Measurements from ENCODE around the gene ARID4B.
"Not testable (repeated sequence)": the region's sequence is repeated elsewhere in the genome, so short reads cannot be mapped to it uniquely, and the experiment has no call there.

ARID4B gene

GRCh38 chr1:235366286-235366685 lies 38.3 kb upstream of the ARID4B start:
- DNase-seq (ENCODE audit: low read depth): peak; percentile 12
- no peak overlapping the region for H3K4me3 ChIP-seq (ENCODE audit: low read depth, low read length)
- TF ChIP-seq MYC (IDR thresholded peaks at IDR 0.05; ENCODE audit: low read depth, low read length) (no peak), MAX (IDR thresholded peaks at IDR 0.05; ENCODE audit: low read depth, low read length) (no peak), POLR2A (IDR thresholded peaks at IDR 0.05; ENCODE audit: extremely low read depth, insufficient read length) (no peak), CTCF (IDR thresholded peaks at IDR 0.05; ENCODE audit: low read depth, low read length) (no peak)

- DNase-seq (ENCODE audit: low read depth); H3K4me3 ChIP-seq (ENCODE audit: low read depth, low read length): not testable (repeated sequence)
Measured at GRCh38 chr1:235364189-235364588, 36.2 kb upstream of the ARID4B start.

- no peak for TF ChIP-seq POLR2A (IDR thresholded peaks at IDR 0.05; ENCODE audit: extremely low read depth, insufficient read length)
- DNase-seq (ENCODE audit: low read depth): no peak
Measured at GRCh38 chr1:235358899-235359298, 30.9 kb upstream of the ARID4B start.

GRCh38 chr1:235357485-235358373 lies 29.8 kb upstream of the ARID4B start:
- no peak overlapping the region for H3K4me3 ChIP-seq (ENCODE audit: low read depth, low read length)
- TF ChIP-seq MYC (IDR thresholded peaks at IDR 0.05; ENCODE audit: low read depth, low read length) (no peak), CTCF (IDR thresholded peaks at IDR 0.05; ENCODE audit: low read depth, low read length) (no peak), POLR2A (IDR thresholded peaks at IDR 0.05; ENCODE audit: extremely low read depth, insufficient read length) (no peak), MAX (IDR thresholded peaks at IDR 0.05; ENCODE audit: low read depth, low read length) (no peak)
- DNase-seq (ENCODE audit: low read depth): no peak

More at GRCh38 chr1:235358899-235359298, 30.9 kb upstream of the ARID4B start:
- H3K4me3 ChIP-seq (ENCODE audit: low read depth, low read length): no peak overlapping the region

- TF ChIP-seq CTCF (IDR thresholded peaks at IDR 0.05; ENCODE audit: low read depth, low read length) (no peak), MAX (IDR thresholded peaks at IDR 0.05; ENCODE audit: low read depth, low read length) (no peak), MYC (IDR thresholded peaks at IDR 0.05; ENCODE audit: low read depth, low read length) (no peak), POLR2A (IDR thresholded peaks at IDR 0.05; ENCODE audit: extremely low read depth, insufficient read length) (no peak)
- H3K4me3 ChIP-seq (ENCODE audit: low read depth, low read length): no peak overlapping the region
- DNase-seq (ENCODE audit: low read depth): no peak
Measured at GRCh38 chr1:235351898-235352297, 23.9 kb upstream of the ARID4B start.

GRCh38 chr1:235351441-235351840 lies 23.5 kb upstream of the ARID4B start:
- H3K4me3 ChIP-seq (ENCODE audit: low read depth, low read length): no peak overlapping the region
- DNase-seq (ENCODE audit: low read depth): no peak
- TF ChIP-seq MAX (IDR thresholded peaks at IDR 0.05; ENCODE audit: low read depth, low read length): no peak
- TF ChIP-seq CTCF (IDR thresholded peaks at IDR 0.05; ENCODE audit: low read depth, low read length): no peak

GRCh38 chr1:235343726-235344125 lies 15.7 kb upstream of the ARID4B start:
- H3K4me3 ChIP-seq (ENCODE audit: low read depth, low read length): no peak overlapping the region
- TF ChIP-seq CTCF (IDR thresholded peaks at IDR 0.05; ENCODE audit: low read depth, low read length): no peak
- TF ChIP-seq MYC (IDR thresholded peaks at IDR 0.05; ENCODE audit: low read depth, low read length): no peak
- TF ChIP-seq POLR2A (IDR thresholded peaks at IDR 0.05; ENCODE audit: extremely low read depth, insufficient read length): no peak
- TF ChIP-seq MAX (IDR thresholded peaks at IDR 0.05; ENCODE audit: low read depth, low read length): no peak
- no peak for DNase-seq (ENCODE audit: low read depth)
